Activated effector memory CD4-positive, alpha-beta T cell treated with anti-CD3 and anti-CD28 coated beads, Interleukin-2, amount 50 U/mL, for 16 hours (primary cell): ENCODE measurements around the gene OAF.
A peak's percentile ranks its signal among the peaks of the same experiment; 100 is the strongest.

Source experiments
- DNase-seq: peaks from one replicate; pipeline ENCODE4 v3.0.0-alpha.2; 2020

The OAF gene

DNA sequence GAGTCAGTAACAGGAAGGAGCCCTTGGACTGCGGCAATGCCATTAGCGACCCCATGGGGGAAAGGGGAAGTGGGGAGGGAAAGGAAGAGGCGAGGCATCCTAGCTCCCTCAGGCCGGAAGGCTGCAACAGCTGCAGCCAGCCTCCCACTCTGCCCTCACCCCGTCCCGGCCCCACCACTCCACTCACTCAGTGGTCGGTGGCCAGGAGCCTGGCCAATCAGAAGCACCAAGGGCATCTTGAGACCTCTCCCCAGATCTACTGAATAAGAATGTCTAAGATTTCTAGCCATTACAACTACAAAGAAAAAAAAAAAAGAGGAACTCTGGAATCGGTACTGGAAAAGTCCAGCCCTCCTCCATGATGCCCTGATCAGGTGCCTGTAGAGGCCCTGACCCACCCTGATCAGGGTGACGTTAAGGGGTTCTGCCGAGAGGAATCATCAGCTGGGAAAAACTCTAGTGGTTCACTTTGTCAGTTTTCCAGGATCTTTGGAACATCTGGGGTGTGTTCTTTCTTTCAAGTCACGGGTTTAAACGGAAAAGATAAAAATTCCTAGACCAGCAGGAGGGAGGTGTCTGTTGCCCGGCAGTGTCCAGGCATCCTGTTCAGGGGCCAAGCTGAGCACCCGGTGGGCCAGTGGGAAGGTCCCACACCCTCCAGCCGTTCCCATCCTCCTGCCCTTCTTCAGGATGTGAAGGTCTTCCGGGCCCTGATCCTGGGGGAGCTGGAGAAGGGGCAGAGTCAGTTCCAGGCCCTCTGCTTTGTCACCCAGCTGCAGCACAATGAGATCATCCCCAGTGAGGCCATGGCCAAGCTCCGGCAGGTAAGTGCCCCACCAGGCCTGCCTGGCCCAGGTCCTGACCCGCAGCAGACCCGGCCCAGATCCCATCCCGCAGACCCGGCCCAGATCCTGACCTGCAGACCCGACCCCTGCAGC is 14.4 kb downstream of the OAF start:
- no peak for DNase-seq

GRCh38 chr11:120226242-120226641 is 15.4 kb downstream of the OAF start:
- no peak for DNase-seq

DNA sequence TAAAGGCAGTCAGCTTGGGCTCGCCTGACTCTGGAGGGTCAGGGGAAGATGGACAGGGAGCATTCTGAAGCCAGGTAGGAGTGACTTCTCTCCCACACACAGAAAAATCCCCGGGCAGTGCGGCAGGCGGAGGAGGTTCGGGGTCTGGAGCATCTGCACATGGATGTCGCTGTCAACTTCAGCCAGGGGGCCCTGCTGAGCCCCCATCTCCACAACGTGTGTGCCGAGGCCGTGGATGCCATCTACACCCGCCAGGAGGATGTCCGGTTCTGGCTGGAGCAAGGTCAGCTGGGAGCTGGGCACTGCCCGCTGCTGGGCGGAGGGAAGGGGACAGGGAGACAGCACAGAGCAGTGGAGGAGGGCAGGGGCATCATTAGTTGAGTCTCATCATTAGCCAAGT is 15.9 kb downstream of the OAF start:
- no peak for DNase-seq

DNA sequence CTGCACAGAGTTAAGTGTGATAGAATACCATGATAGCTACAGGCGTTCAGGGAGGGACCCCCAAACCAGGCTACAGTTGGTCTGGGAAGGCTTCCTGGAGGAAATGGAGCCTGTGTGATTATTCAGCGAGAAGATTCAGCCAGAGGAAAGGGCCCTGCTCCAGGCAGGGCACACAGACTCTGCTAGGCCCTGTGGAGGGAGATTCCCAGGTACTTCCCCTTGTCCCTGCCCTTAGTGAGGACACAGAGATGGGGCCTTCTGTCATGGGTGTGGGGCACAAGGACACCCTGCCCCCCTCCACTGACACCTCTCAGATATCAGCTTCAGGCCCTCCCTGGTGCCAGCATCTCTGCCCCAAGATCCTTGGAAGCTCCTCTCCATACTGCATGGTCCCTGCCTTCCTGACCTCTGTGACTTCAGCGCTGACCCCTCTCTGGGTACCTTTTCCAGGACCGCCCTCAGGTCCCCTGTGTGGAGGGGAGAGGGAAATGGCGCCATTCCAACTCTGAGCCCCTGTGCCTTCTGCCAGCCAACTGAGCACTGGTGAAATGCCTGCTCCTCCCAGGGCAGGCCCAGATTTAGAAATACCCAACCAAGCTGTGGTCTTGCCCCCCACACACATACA is 16.5 kb downstream of the OAF start:
- no peak for DNase-seq

DNA sequence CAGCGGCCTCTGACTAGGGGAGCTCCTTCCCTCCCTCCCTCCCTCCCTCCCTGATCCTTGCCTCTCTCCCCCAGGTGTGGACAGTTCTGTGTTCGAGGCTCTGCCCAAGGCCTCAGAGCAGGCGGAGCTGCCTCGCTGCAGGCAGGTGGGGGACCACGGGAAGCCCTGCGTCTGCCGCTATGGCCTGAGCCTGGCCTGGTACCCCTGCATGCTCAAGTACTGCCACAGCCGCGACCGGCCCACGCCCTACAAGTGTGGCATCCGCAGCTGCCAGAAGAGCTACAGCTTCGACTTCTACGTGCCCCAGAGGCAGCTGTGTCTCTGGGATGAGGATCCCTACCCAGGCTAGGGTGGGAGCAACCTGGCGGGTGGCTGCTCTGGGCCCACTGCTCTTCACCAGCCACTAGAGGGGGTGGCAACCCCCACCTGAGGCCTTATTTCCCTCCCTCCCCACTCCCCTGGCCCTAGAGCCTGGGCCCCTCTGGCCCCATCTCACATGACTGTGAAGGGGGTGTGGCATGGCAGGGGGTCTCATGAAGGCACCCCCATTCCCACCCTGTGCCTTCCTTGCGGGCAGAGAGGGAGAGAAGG is 18.1 kb downstream of the OAF start:
- DNase-seq = no peak

DNA sequence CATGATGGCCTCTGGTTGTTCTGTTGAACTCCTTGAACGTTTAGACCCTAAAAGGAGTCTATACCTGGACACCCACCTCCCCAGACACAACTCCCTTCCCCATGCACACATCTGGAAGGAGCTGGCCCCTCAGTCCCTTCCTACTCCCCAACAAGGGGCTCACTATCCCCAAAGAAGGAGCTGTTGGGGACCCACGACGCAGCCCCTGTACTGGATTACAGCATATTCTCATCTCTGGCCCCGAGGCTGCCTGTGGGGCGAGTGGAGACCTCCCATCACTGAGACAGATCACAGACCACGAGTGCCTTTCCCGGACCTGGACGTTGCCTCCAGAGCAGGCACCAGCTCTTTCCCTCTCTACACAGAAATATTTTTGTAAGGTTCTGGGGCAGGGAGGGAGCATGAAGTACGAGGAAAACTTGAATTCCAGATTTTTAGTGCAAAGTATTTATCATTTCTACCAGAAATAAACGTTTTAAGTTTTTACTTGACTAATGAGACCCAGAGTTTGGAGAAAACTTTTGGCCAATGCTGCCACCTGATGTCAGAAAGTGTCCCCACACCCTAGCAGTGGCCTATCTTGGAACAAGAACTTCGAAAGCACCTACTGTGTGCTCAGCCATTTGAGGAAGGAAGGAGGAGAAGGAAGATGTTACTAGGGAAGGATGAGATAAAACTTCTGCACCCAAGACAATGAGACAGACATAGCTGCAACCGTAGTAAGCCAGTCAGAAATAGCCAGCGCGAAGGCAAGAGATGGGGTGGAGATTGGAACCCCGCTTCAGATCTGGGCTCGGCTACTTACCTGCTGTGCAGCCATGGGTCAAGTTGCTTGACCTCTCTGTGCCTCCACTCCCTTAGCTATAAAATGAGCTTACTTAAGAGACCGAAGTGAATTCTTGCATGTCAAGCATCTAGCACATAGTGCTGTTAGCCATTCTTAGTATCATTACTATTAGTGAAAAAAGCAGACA is 18.9 kb downstream of the OAF start:
- no peak for DNase-seq

DNA sequence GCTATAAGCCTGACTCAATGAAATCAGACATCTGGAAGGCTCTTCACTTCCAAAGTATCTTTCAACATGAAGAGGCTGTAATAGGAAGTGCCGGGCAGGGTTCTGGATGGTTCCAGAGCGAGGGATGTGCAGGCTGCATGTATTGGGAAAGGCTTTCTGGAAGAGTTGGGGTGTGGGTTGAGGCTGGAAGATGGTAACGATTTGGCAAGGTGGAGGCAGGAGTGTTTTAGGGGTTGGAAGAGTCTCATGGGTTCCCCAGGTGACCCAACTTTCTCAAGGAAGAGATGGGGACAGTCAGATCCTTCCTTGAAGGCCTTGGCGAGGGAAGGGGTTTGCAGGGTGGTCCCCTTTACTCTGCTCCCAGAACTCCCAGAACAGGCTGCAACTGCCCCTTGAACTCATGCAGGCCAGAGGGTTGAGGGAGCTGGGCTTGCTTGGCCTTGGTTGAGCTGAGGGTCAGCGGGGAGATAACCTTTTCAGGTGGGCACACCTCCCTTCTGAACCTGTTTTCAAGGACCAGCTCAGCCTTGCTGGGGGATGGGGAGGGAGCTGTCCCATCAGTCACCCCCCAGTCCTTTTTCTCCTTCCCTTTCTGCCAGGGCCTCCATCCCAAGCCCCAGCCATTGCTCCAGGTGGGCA is 19.7 kb downstream of the OAF start:
- no peak for DNase-seq

- no peak for DNase-seq
Measured at GRCh38 chr11:120231963-120232362, 21.1 kb downstream of the OAF start.

GRCh38 chr11:120233207-120233803 is 22.5 kb downstream of the OAF start:
- no peak for DNase-seq

DNA sequence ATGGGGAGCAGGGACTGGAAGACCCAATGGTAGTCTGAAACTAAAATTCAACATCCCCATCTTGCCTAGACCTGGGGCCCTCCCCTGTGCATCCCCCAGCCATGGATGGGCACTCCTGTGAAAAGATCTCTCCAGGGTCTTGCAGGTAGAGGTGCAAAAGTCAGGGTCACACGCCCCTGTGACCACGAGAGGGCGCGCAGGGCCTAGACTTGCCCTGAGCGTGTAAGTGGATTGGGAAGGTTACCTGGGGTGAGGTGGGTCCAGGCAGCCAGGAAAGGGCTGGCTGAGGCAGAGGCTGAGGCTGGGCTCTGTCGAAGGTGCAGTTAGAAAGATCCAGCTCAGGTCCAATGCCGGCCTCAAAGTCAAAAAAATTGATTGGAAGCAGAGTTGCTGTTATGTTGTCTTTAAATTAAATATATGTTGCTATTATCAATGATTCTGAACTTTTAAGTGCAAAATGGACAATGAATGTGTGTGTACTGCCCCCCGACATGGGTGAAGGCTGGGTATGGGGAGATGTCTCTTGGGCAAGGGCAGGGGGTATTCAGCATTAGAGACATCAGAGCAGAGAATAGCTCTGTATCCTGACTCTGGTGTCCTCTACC is 24.3 kb downstream of the OAF start:
- DNase-seq = peak; percentile 80

- no peak for DNase-seq
Measured at GRCh38 chr11:120236169-120237107, 25.6 kb downstream of the OAF start.

GRCh38 chr11:120238968-120239620 is 28.3 kb downstream of the OAF start:
- no peak for DNase-seq

DNA sequence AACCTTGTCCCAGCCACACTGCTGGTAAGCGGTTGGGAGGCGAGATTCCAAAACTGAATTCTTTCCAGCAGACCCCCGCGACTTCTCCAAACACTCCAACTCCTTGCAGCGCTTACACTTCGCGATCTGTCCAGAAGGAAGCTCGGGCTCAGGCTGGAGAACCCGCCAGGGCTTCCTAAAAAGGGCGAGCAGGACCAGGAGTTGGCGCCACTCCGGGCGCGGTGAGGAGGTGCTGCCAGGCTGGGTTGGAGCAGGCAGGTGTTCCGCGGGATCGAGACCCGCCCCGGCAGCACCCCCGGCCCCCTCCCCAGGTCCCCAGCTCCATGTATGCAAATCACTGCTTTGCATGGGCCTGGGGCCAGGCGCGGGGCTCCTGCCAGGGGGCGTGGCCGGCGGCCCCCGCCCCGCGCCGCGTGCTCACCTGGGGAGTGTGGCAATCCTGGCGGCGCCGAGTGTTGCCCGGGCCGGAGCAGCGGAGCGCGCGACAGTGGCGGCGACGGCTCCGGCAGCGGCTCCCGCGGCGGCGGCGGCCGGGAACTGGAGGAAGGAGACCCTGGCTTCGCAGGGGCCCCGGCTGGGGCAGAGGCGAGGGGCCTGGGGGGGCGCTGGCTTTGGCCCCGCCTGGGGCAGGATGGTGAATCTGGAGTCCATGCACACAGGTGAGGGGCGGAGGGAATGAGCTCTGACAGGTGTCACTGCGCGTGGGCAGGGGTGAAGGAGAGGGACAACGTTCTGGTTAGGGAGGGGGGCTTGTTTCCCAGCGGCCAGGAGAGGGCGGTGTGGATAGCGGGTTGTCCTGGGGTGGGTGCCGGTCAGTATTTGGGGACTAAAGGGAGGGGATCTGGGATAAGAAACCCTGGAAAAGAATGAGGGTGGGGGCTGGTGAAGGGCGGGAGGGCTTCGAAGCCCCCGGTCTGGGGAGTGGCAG is 29.1 kb downstream of the OAF start, which contains the start of gene POU2F3:
Gene POU2F3 (plus strand): TSS at position 428 of the 928 bp plus-strand sequence. CDS start 204 bp downstream, at position 632.
- DNase-seq = no peak

DNA sequence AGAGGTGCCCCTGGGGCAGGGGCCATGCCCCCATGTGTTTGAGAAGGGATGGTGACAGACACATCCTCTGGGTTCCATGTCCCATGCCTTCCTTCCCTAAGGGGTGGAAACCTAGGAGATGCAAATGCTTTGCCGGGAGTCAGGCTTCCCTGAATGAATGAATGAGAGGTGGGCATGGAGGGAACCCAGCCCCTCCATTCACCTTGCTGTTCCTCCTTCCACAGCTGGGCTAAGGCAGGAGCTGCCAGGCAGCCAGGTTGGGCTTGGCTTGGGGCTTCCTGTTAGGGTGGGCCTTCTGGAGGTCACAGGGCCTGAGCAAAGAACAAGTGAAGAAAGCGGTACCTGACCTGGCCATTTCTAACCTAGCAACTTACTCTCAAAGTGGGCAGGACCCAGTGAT is 30.0 kb downstream of the OAF start:
- DNase-seq = no peak

- no peak for DNase-seq
Measured at GRCh38 chr11:120241277-120241676, 30.4 kb downstream of the OAF start.

GRCh38 chr11:120243221-120243620 is 32.4 kb downstream of the OAF start:
- DNase-seq = no peak

DNA sequence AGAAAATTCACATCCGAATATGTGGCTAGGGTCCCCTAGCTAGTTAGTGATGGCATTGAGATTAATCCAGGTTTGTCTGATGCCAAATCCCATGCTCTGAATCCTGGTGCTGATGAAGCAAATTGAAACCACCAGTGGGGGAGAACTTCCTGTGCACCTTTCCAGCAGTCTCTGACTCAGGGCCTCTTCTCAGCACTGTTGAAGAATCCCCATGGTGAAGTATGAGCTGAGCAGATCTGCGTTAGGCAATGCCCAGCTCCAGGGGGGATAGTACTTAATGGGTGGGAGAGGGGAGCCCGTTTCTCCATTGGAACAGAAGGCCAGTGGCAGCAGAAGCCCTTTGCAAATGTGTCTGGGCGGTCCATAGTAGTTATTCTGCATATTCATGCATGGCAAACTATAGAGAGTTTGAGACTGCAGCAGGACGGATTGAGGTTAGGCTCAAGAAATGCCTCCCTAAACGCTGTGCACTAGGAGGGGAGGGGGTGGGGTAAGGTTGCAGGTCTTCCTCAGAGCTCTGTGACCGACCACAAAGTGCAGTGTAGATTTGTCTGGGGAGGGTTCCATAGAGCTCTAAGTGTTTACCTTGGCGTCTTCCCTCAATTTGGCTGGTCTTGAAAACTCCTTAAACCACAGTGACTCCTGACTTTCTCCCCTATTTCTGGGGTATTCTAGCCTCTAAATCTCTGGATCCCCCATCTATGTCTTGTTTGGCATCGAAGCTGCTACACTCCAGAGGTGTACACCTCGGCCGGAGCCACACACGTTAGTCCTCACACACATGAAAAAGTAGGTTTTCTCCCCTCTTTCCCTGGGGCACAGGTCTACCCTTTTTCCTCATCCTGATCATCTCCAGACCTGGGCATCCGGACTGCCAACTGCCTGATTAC is 33.9 kb downstream of the OAF start:
- no peak for DNase-seq
